Lower lobe of right lung (tissue), 2 donors: ENCODE data around the gene GHR. TPM values are rescaled to one million over a fixed set of nuclear protein-coding genes. Genes with fewer than 3 reads are reported as not detected.

Experiments
- ATAC-seq, 2 donors: fragments of 200-7000 bp; cut with Tn5 transposase; one replicate each; pipeline ENCODE4 v1.9.1; 2020 to 2022; ENCODE audit warnings: mild to moderate bottlenecking in 2 of 2, moderate library complexity in 2 of 2
- DNase-seq: peaks from one replicate; pipeline ENCODE4 v3.0.0-alpha.2; 2020
- H3K27ac ChIP-seq: fragments of 200-600 bp; one replicate; pipeline ENCODE4 v1.8.0; 2022
- H3K27me3 ChIP-seq: fragments of 200-600 bp; one replicate; pipeline ENCODE4 v1.8.0; 2022; ENCODE audit warnings: low read depth
- H3K36me3 ChIP-seq: fragments of 200-600 bp; one replicate; pipeline ENCODE4 v1.8.0; 2022; ENCODE audit warnings: mild to moderate bottlenecking
- H3K4me1 ChIP-seq: fragments of 200-600 bp; one replicate; pipeline ENCODE4 v1.8.0; 2022
- H3K4me3 ChIP-seq: fragments of 200-600 bp; one replicate; pipeline ENCODE4 v1.8.0; 2022; ENCODE audit warnings: mild to moderate bottlenecking
- H3K9me3 ChIP-seq: fragments of 200-600 bp; one replicate; pipeline ENCODE4 v1.8.0; 2022
- CTCF ChIP-seq: fragments of 200-600 bp; IDR thresholded peaks from one replicate; pipeline ENCODE4 v1.8.0; 2022; ENCODE audit warnings: antibody characterized with exemption, mild to moderate bottlenecking
- intact Hi-C: fragments of 100-400 bp; cut with DNase I; formaldehyde crosslinking; loops from one replicate; pipeline ENCODE4 v1.11.0; 2022
- total RNA-seq: library from RNA; stranded (reverse); fragmentation: NEBNext Ultra II Directional; extraction: Animal tissue kit (Norgen Biotek cat#: 25700); gene quantifications from one replicate; pipeline ENCODE4 v1.2.1, GENCODE V29; 2021
- donor health status: DM: no; HTN: yes; CAD: no; lungs with severe emphysema.

GHR gene
- total RNA-seq, 1 donor from 2014 or later = 5.2 TPM

- H3K36me3 ChIP-seq = no peaks in the 10 kb centered on the region
- no peak overlapping the region for H3K4me3 ChIP-seq
- no peaks in the 10 kb centered on the region for H3K4me1 ChIP-seq
- no peaks in the 10 kb centered on the region for H3K27me3 ChIP-seq
- no peak for TF ChIP-seq CTCF
- DNase-seq (no peak), ATAC-seq (no peak)
- intact Hi-C loops = no loop called here
- H3K9me3 ChIP-seq = peaks cover 15% of the 10 kb centered on the region
- H3K27ac ChIP-seq = no peak overlapping the region
Measured at GRCh38 chr5:42543774-42544173, 120.5 kb downstream of the GHR start.

- no peaks in the 10 kb centered on the region for H3K36me3 ChIP-seq
- no peaks in the 10 kb centered on the region for H3K4me1 ChIP-seq
- peaks cover 7% of the 10 kb centered on the region for H3K9me3 ChIP-seq
- no peak for ATAC-seq
- intact Hi-C loops = no loop called here
- H3K4me3 ChIP-seq = no peak overlapping the region
- DNase-seq = no peak
- no peak for TF ChIP-seq CTCF
- no peak overlapping the region for H3K27ac ChIP-seq
- H3K27me3 ChIP-seq = no peaks in the 10 kb centered on the region
Measured at GRCh38 chr5:42545038-42545437, 121.8 kb downstream of the GHR start.

- Histone ChIP-seq H3K4me1 (no peaks in the 10 kb centered on the region), H3K36me3 (no peaks in the 10 kb centered on the region), H3K27ac (no peak overlapping the region), H3K9me3 (no peaks in the 10 kb centered on the region), H3K4me3 (no peak overlapping the region), H3K27me3 (no peaks in the 10 kb centered on the region)
- DNase-seq (no peak), ATAC-seq (no peak)
- intact Hi-C loops = no loop called here
- TF ChIP-seq CTCF = no peak
Measured at GRCh38 chr5:42547141-42547540, 123.9 kb downstream of the GHR start.

- DNase-seq = no peak
- Histone ChIP-seq H3K27ac (no peak overlapping the region), H3K4me1 (no peaks in the 10 kb centered on the region), H3K4me3 (no peak overlapping the region), H3K27me3 (no peaks in the 10 kb centered on the region), H3K9me3 (no peaks in the 10 kb centered on the region), H3K36me3 (no peaks in the 10 kb centered on the region)
- TF ChIP-seq CTCF = no peak
- intact Hi-C loops = no loop called here
- no peak for ATAC-seq
Measured at GRCh38 chr5:42547894-42548293, 124.7 kb downstream of the GHR start.

GRCh38 chr5:42552597-42552996 lies 129.4 kb downstream of the GHR start:
- Histone ChIP-seq H3K27me3 (no peaks in the 10 kb centered on the region), H3K27ac (no peak overlapping the region), H3K4me1 (no peaks in the 10 kb centered on the region), H3K36me3 (no peaks in the 10 kb centered on the region), H3K4me3 (no peak overlapping the region), H3K9me3 (no peaks in the 10 kb centered on the region)
- ATAC-seq = no peak
- intact Hi-C loops = no loop called here
- TF ChIP-seq CTCF = no peak
- no peak for DNase-seq

GRCh38 chr5:42553461-42553860 lies 130.2 kb downstream of the GHR start:
- Histone ChIP-seq H3K27ac (no peak overlapping the region), H3K4me3 (no peak overlapping the region), H3K4me1 (no peaks in the 10 kb centered on the region), H3K27me3 (no peaks in the 10 kb centered on the region), H3K36me3 (no peaks in the 10 kb centered on the region), H3K9me3 (no peaks in the 10 kb centered on the region)
- intact Hi-C loops = no loop called here
- no peak for TF ChIP-seq CTCF
- ATAC-seq (no peak), DNase-seq (no peak)
